ENCODE measurements around the gene CCT4.
"Not testable (repeated sequence)": the region's sequence is repeated elsewhere in the genome, so short reads cannot be mapped to it uniquely, and the experiment has no call there.

Gene CCT4

GRCh38 chr2:61888267-61889055 lies at the start of gene CCT4:
TSS of gene CCT4 (minus strand) at chr2:61888656. CDS start at chr2:61888507, 149 bp downstream.
- peak; percentile 72 to 90 for DNase-seq (ENCODE audit: low spot score in 2 of 2)
- peaks cover 7% of the 10 kb centered on the region for H3K4me1 ChIP-seq
- H3K36me3 ChIP-seq (replicated peaks) = peaks cover 39% of the 10 kb centered on the region
- no peaks in the 10 kb centered on the region for H3K9me3 ChIP-seq
- no peaks in the 10 kb centered on the region for H3K27me3 ChIP-seq (ENCODE audit: low read depth)
- peak within 1 kb of the TSS; percentile 96 for H3K4me3 ChIP-seq
- in situ Hi-C loops (cut with MboI; ENCODE audit: low sequenced_read_pairs) = no loop called here

GRCh38 chr2:61937886-61938285 lies 49.4 kb upstream of the CCT4 start:
- in situ Hi-C loops (cut with MboI; ENCODE audit: low sequenced_read_pairs) = no loop called here
- Histone ChIP-seq H3K4me3 (no peak overlapping the region), H3K4me1 (peaks cover 6% of the 10 kb centered on the region), H3K27me3 (ENCODE audit: low read depth) (no peaks in the 10 kb centered on the region), H3K9me3 (no peaks in the 10 kb centered on the region), H3K36me3 (replicated peaks) (no peaks in the 10 kb centered on the region)
- no peak for DNase-seq (ENCODE audit: low spot score in 2 of 2)

GRCh38 chr2:61937098-61937497 lies 48.6 kb upstream of the CCT4 start:
- DNase-seq (ENCODE audit: low spot score in 2 of 2) = no peak
- in situ Hi-C loops (cut with MboI; ENCODE audit: low sequenced_read_pairs) = no loop called here
- H3K4me1 ChIP-seq = peaks cover 11% of the 10 kb centered on the region
- H3K27me3 ChIP-seq (ENCODE audit: low read depth) = no peaks in the 10 kb centered on the region
- no peaks in the 10 kb centered on the region for H3K36me3 ChIP-seq (replicated peaks)
- H3K4me3 ChIP-seq = no peak overlapping the region
- H3K9me3 ChIP-seq = no peaks in the 10 kb centered on the region

- Histone ChIP-seq H3K27me3 (ENCODE audit: low read depth) (no peaks in the 10 kb centered on the region), H3K9me3 (no peaks in the 10 kb centered on the region), H3K4me1 (peaks cover 43% of the 10 kb centered on the region), H3K4me3 (no peak overlapping the region), H3K36me3 (replicated peaks) (no peaks in the 10 kb centered on the region)
- DNase-seq (ENCODE audit: low spot score in 2 of 2) = peak; percentile 61 to 97
- in situ Hi-C loops (cut with MboI; ENCODE audit: low sequenced_read_pairs) = no loop called here
Observed at GRCh38 chr2:61928826-61929461, 40.5 kb upstream of the CCT4 start.

- H3K36me3 ChIP-seq (replicated peaks) = no peaks in the 10 kb centered on the region
- H3K27me3 ChIP-seq (ENCODE audit: low read depth) = no peaks in the 10 kb centered on the region
- DNase-seq (ENCODE audit: low spot score in 2 of 2) = peak in 1 of 2 experiments; percentile 92
- in situ Hi-C loops (cut with MboI; ENCODE audit: low sequenced_read_pairs) = no loop called here
- peaks cover 35% of the 10 kb centered on the region for H3K4me1 ChIP-seq
- H3K4me3 ChIP-seq = no peak overlapping the region
- no peaks in the 10 kb centered on the region for H3K9me3 ChIP-seq
Observed at GRCh38 chr2:61926531-61927477, 38.3 kb upstream of the CCT4 start.

GRCh38 chr2:61924895-61925663 lies 36.6 kb upstream of the CCT4 start:
- in situ Hi-C loops (cut with MboI; ENCODE audit: low sequenced_read_pairs) = loop anchor here (25.0 kb wide), 1 partner anchor 837 kb away; no protein-coding TSS in a partner anchor
- Histone ChIP-seq H3K9me3 (no peaks in the 10 kb centered on the region), H3K36me3 (replicated peaks) (no peaks in the 10 kb centered on the region), H3K27me3 (ENCODE audit: low read depth) (no peaks in the 10 kb centered on the region), H3K4me1 (peaks cover 30% of the 10 kb centered on the region), H3K4me3 (no peak overlapping the region)
- no peak for DNase-seq (ENCODE audit: low spot score in 2 of 2)

- Histone ChIP-seq H3K36me3 (replicated peaks) (no peaks in the 10 kb centered on the region), H3K4me3 (no peak overlapping the region), H3K9me3 (no peaks in the 10 kb centered on the region), H3K4me1 (peaks cover 14% of the 10 kb centered on the region), H3K27me3 (ENCODE audit: low read depth) (no peaks in the 10 kb centered on the region)
- in situ Hi-C loops (cut with MboI; ENCODE audit: low sequenced_read_pairs) = loop anchor here (25.0 kb wide), 1 partner anchor 840 kb away; no protein-coding TSS in a partner anchor
- no peak for DNase-seq (ENCODE audit: low spot score in 2 of 2)
Observed at GRCh38 chr2:61922714-61923113, 34.3 kb upstream of the CCT4 start.

GRCh38 chr2:61920548-61920947 lies 32.1 kb upstream of the CCT4 start:
- H3K9me3 ChIP-seq = no peaks in the 10 kb centered on the region
- H3K27me3 ChIP-seq (ENCODE audit: low read depth) = no peaks in the 10 kb centered on the region
- in situ Hi-C loops (cut with MboI; ENCODE audit: low sequenced_read_pairs) = loop anchor here (25.0 kb wide), 1 partner anchor 842 kb away; no protein-coding TSS in a partner anchor
- H3K4me3 ChIP-seq = no peak overlapping the region
- DNase-seq (ENCODE audit: low spot score in 2 of 2) = no peak
- H3K4me1 ChIP-seq = no peaks in the 10 kb centered on the region
- H3K36me3 ChIP-seq (replicated peaks) = no peaks in the 10 kb centered on the region

GRCh38 chr2:61914794-61915193 lies 26.3 kb upstream of the CCT4 start:
- not testable (repeated sequence) for H3K4me1 ChIP-seq; H3K9me3 ChIP-seq; DNase-seq (ENCODE audit: low spot score in 2 of 2); H3K4me3 ChIP-seq; H3K27me3 ChIP-seq (ENCODE audit: low read depth); H3K36me3 ChIP-seq (replicated peaks)
- in situ Hi-C loops (cut with MboI; ENCODE audit: low sequenced_read_pairs) = loop anchor here (5.0 to 25.0 kb wide), 2 partner anchors 498 to 848 kb away; no protein-coding TSS in a partner anchor

- no peaks in the 10 kb centered on the region for H3K27me3 ChIP-seq (ENCODE audit: low read depth)
- H3K36me3 ChIP-seq (replicated peaks) = no peaks in the 10 kb centered on the region
- H3K4me1 ChIP-seq = 0 out of 2 replicates have a peak, but pooled peaks cover 1% of the 10 kb centered on the region
- H3K9me3 ChIP-seq = no peaks in the 10 kb centered on the region
- in situ Hi-C loops (cut with MboI; ENCODE audit: low sequenced_read_pairs) = loop anchor here (25.0 kb wide), 1 partner anchor 851 kb away; no protein-coding TSS in a partner anchor
- DNase-seq (ENCODE audit: low spot score in 2 of 2) = no peak
- H3K4me3 ChIP-seq = no peak overlapping the region
Observed at GRCh38 chr2:61911510-61911909, 23.1 kb upstream of the CCT4 start.

GRCh38 chr2:61910603-61911002 lies 22.1 kb upstream of the CCT4 start:
- Histone ChIP-seq H3K9me3 (no peaks in the 10 kb centered on the region), H3K4me3 (no peak overlapping the region), H3K4me1 (0 out of 2 replicates have a peak, but pooled peaks cover 3% of the 10 kb centered on the region), H3K36me3 (replicated peaks) (no peaks in the 10 kb centered on the region), H3K27me3 (ENCODE audit: low read depth) (no peaks in the 10 kb centered on the region)
- DNase-seq (ENCODE audit: low spot score in 2 of 2) = no peak
- in situ Hi-C loops (cut with MboI; ENCODE audit: low sequenced_read_pairs) = loop anchor here (25.0 kb wide), 1 partner anchor 852 kb away; no protein-coding TSS in a partner anchor

- in situ Hi-C loops (cut with MboI; ENCODE audit: low sequenced_read_pairs) = loop anchor here (25.0 kb wide), 1 partner anchor 853 kb away; no protein-coding TSS in a partner anchor
- no peaks in the 10 kb centered on the region for H3K9me3 ChIP-seq
- H3K4me3 ChIP-seq = no peak overlapping the region
- no peaks in the 10 kb centered on the region for H3K36me3 ChIP-seq (replicated peaks)
- H3K27me3 ChIP-seq (ENCODE audit: low read depth) = no peaks in the 10 kb centered on the region
- DNase-seq (ENCODE audit: low spot score in 2 of 2) = no peak
- peaks cover 6% of the 10 kb centered on the region for H3K4me1 ChIP-seq
Observed at GRCh38 chr2:61909116-61909515, 20.7 kb upstream of the CCT4 start.

GRCh38 chr2:61906186-61906470 lies 17.7 kb upstream of the CCT4 start:
- Histone ChIP-seq H3K4me1 (peaks cover 6% of the 10 kb centered on the region), H3K9me3 (no peaks in the 10 kb centered on the region), H3K4me3 (peak overlapping the region; percentile 57), H3K27me3 (ENCODE audit: low read depth) (no peaks in the 10 kb centered on the region), H3K36me3 (replicated peaks) (no peaks in the 10 kb centered on the region)
- in situ Hi-C loops (cut with MboI; ENCODE audit: low sequenced_read_pairs) = loop anchor here (25.0 kb wide), 1 partner anchor 856 kb away; no protein-coding TSS in a partner anchor
- DNase-seq (ENCODE audit: low spot score in 2 of 2) = no peak
